HL-60/S4 (cell line): ENCODE data around the gene GNAO1.

ENCODE experiments used
- in situ Hi-C: fragments of 300-500 bp; cut with MboI; formaldehyde crosslinking; loops from 2 replicates; pipeline ENCODE4 v1.14.3; 2022; ENCODE audit warnings: low sequenced_read_pairs

Gene GNAO1

GRCh38 chr16:56306690-56307533, 115.6 kb downstream of the GNAO1 start:
- in situ Hi-C loops = loop anchor here (25.0 kb wide), 1 partner anchor 595 kb away; no protein-coding TSS in a partner anchor

DNA sequence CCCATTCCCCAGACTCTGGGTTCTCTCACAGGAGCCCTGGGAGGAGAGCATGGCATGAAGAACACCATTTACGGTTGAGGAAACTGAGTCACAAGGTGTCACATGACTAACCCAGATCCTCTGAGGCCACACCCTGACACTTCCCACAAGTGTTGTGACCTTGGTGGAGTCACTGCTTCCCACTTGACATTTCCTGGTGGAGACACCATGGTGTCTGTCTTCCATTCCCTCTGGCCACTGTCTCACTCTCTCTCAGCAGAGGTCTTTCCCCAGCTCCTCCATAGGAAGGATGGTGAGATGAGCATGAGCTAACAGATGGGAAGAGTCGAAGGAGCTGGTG, 116.2 kb downstream of the GNAO1 start:
- in situ Hi-C loops = loop anchor here (25.0 kb wide), 1 partner anchor 595 kb away; no protein-coding TSS in a partner anchor

DNA sequence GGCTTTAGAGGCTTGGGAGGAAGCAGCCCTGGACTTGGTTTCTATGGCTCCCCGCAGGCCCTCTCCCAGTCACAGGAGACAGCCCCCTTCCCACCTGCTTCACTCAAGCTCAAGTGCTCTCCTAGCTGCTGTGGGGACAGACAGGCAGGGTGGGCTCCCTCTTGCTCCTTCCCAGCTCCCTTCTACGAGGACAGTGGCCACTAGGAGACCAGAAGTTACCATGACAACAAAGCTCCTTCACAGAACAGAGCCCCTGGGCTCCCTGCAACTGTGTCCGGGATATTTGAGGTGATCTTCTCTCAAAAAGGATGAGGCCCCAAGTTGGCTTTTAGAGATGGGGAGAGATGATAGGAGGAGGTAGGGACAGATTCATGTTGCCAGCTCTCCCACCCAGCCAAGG, 117.7 kb downstream of the GNAO1 start:
- in situ Hi-C loops = loop anchor here (25.0 kb wide), 1 partner anchor 597 kb away; no protein-coding TSS in a partner anchor

GRCh38 chr16:56310690-56311089, 119.4 kb downstream of the GNAO1 start:
- in situ Hi-C loops = loop anchor here (10.0 to 25.0 kb wide), 2 partner anchors 366 to 598 kb away; no protein-coding TSS in a partner anchor

GRCh38 chr16:56311208-56312027, 120.1 kb downstream of the GNAO1 start:
- in situ Hi-C loops = loop anchor here (10.0 to 25.0 kb wide), 2 partner anchors 367 to 599 kb away; no protein-coding TSS in a partner anchor

DNA sequence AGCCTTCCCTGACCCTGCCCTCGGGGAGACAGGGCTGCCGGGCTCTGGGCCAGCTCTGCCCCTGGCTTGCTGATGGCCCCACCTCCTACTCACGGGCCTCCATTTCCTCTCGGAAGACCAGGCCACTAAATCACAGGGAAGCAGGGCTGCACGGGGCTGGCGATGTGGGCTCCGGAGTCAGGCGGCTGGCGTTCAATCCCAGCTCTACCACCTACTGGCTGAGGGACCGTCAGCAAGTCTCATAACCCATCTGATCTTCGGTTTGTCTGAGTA, 120.7 kb downstream of the GNAO1 start:
- in situ Hi-C loops = loop anchor here (10.0 to 25.0 kb wide), 2 partner anchors 367 to 600 kb away; no protein-coding TSS in a partner anchor

- in situ Hi-C loops = loop anchor here (10.0 to 25.0 kb wide), 2 partner anchors 368 to 600 kb away; no protein-coding TSS in a partner anchor
Observed at GRCh38 chr16:56312556-56312955, 121.3 kb downstream of the GNAO1 start.

- in situ Hi-C loops = loop anchor here (10.0 to 25.0 kb wide), 2 partner anchors 370 to 602 kb away; no protein-coding TSS in a partner anchor
Observed at GRCh38 chr16:56314244-56314850, 123.1 kb downstream of the GNAO1 start.

GRCh38 chr16:56315955-56316354, 124.7 kb downstream of the GNAO1 start:
- in situ Hi-C loops = loop anchor here (10.0 to 25.0 kb wide), 2 partner anchors 371 to 604 kb away; no protein-coding TSS in a partner anchor

- in situ Hi-C loops = loop anchor here (10.0 to 25.0 kb wide), 2 partner anchors 372 to 604 kb away; no protein-coding TSS in a partner anchor
Observed at GRCh38 chr16:56316545-56316944, 125.3 kb downstream of the GNAO1 start.

GRCh38 chr16:56317998-56318826, 126.9 kb downstream of the GNAO1 start:
- in situ Hi-C loops = loop anchor here (10.0 to 25.0 kb wide), 2 partner anchors 373 to 606 kb away; no protein-coding TSS in a partner anchor

GRCh38 chr16:56318827-56319140, 127.5 kb downstream of the GNAO1 start:
- in situ Hi-C loops = loop anchor here (10.0 to 25.0 kb wide), 2 partner anchors 374 to 606 kb away; no protein-coding TSS in a partner anchor

- in situ Hi-C loops = loop anchor here (10.0 to 25.0 kb wide), 2 partner anchors 375 to 607 kb away; no protein-coding TSS in a partner anchor
Observed at GRCh38 chr16:56319376-56319775, 128.1 kb downstream of the GNAO1 start.

- in situ Hi-C loops = loop anchor here (25.0 kb wide), 1 partner anchor 608 kb away; no protein-coding TSS in a partner anchor
Observed at GRCh38 chr16:56320056-56320455, 128.8 kb downstream of the GNAO1 start.

DNA sequence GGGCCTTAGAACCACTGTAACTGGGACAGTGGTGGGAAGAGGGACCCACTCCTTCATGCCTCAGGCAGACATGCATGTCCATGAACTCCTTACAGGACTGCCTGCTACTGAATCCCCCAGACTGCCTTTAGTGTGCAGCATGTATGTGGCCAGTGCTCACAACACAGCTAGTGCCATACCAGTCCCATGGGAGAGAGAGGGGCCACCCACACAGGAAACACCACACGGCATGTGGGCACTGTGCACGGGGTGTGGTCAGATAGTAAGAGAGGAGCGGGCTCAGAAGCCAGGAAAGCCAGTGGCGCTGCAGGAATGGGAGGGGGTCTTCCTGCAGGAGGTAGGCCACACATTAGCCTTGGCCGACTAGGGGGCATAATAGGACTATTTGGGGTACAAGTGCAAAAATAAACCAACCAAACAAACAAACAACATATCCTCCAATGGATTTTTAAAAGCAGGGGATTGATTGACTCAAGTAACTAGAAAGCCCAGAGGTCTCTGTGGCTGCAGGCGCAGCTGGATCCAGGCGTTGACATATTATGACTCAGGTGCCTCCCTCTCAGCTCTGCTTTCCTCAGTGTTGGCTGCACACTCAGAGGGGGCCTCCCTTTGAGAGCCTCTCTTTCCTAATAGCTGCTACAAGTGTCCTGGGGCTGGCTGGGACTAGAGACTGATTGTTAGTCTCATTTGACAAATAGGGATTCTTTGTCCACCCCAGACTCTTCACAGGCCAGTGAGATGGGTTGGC, 129.7 kb downstream of the GNAO1 start:
- in situ Hi-C loops = loop anchor here (25.0 kb wide), 1 partner anchor 609 kb away; no protein-coding TSS in a partner anchor

DNA sequence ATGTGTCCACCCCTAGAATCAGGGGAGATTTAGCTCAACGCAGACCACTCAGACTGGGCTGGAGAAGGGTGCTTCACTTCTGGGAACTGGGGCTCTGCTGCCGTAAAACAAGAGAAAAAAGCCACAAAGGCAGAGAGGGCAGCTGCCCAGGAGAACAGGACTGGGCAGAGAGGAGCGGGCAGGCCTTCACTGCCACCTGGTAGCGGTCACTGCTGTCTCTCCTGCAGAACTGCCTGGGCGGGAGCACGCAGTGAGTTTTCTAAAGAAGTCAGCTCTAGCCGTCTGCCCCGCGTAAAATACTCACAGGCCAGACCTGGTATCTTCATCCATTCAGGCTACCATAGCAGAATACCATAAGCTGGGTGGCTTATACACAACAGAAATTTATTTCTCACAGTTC, 130.3 kb downstream of the GNAO1 start:
- in situ Hi-C loops = loop anchor here (25.0 kb wide), 1 partner anchor 609 kb away; no protein-coding TSS in a partner anchor

GRCh38 chr16:56324406-56324805, 133.1 kb downstream of the GNAO1 start:
- in situ Hi-C loops = loop anchor here (25.0 kb wide), 1 partner anchor 612 kb away; no protein-coding TSS in a partner anchor

- in situ Hi-C loops = no loop called here
Observed at GRCh38 chr16:56325956-56326355, 134.7 kb downstream of the GNAO1 start.
